Astrocyte of the hippocampus (primary cell): ENCODE data around the gene VPS45.
A peak's percentile ranks its signal among the peaks of the same experiment; 100 is the strongest.

Source experiments
- DNase-seq: peaks from one replicate; pipeline ENCODE4 v3.0.0; 2011; ENCODE audit warnings: low read depth, low spot score

VPS45 gene

GRCh38 chr1:150072959-150073358, 5.4 kb downstream of the VPS45 start:
- peak; percentile 11 for DNase-seq

GRCh38 chr1:150073516-150073915, 5.9 kb downstream of the VPS45 start:
- no peak for DNase-seq

- DNase-seq: no peak
These were observed 8.5 kb downstream of the VPS45 start for GRCh38 chr1:150076066-150076465.

- no peak for DNase-seq
These were observed 9.4 kb downstream of the VPS45 start for GRCh38 chr1:150076985-150077384.

- no peak for DNase-seq
These were observed 13.2 kb downstream of the VPS45 start for GRCh38 chr1:150080784-150081183.

- DNase-seq: no peak
These were observed 14.9 kb downstream of the VPS45 start for GRCh38 chr1:150082494-150082893.

GRCh38 chr1:150083907-150084306, 16.3 kb downstream of the VPS45 start:
- peak; percentile 22 for DNase-seq

- DNase-seq: no peak
These were observed 17.8 kb downstream of the VPS45 start for GRCh38 chr1:150085406-150085805.

- DNase-seq: no peak
These were observed 19.8 kb downstream of the VPS45 start for GRCh38 chr1:150087415-150087814.

- DNase-seq: no peak
These were observed 22.4 kb downstream of the VPS45 start for GRCh38 chr1:150089846-150090520.

GRCh38 chr1:150092180-150092791, 24.7 kb downstream of the VPS45 start:
- no peak for DNase-seq

- no peak for DNase-seq
These were observed 26.2 kb downstream of the VPS45 start for GRCh38 chr1:150093805-150094204.

- DNase-seq: no peak
These were observed 27.2 kb downstream of the VPS45 start for GRCh38 chr1:150094734-150095265.

GRCh38 chr1:150102986-150103385, 35.4 kb downstream of the VPS45 start:
- DNase-seq: no peak

GRCh38 chr1:150106341-150106740, 38.8 kb downstream of the VPS45 start:
- DNase-seq: peak; percentile 36

- DNase-seq: no peak
These were observed 42.0 kb downstream of the VPS45 start for GRCh38 chr1:150109586-150109985.

GRCh38 chr1:150110116-150110515, 42.5 kb downstream of the VPS45 start:
- DNase-seq: no peak

GRCh38 chr1:150111670-150112069, 44.1 kb downstream of the VPS45 start:
- no peak for DNase-seq

- DNase-seq: no peak
These were observed 47.5 kb downstream of the VPS45 start for GRCh38 chr1:150115121-150115520.

GRCh38 chr1:150118716-150119115, 51.1 kb downstream of the VPS45 start:
- DNase-seq: no peak

- no peak for DNase-seq
These were observed 53.8 kb downstream of the VPS45 start for GRCh38 chr1:150121236-150121862.

GRCh38 chr1:150126811-150127210, 59.2 kb downstream of the VPS45 start:
- DNase-seq: no peak

- DNase-seq: no peak
These were observed 59.9 kb downstream of the VPS45 start for GRCh38 chr1:150127464-150127863.
